Left ventricle myocardium superior (tissue), 1 donor: ENCODE results near the gene SLC35E4. TPM values are rescaled to one million over a fixed set of nuclear protein-coding genes. Genes with fewer than 3 reads are reported as not detected.
"Not testable (repeated sequence)": the region's sequence is repeated elsewhere in the genome, so short reads cannot be mapped to it uniquely, and the experiment has no call there.

Experiments used
- ATAC-seq: fragments of 200-7000 bp; cut with Tn5 transposase; one replicate; pipeline ENCODE4 v1.9.1; 2020; ENCODE audit warnings: mild to moderate bottlenecking, moderate library complexity
- DNase-seq: peaks from one replicate; pipeline ENCODE4 v3.0.0-alpha.2; 2020
- intact Hi-C: fragments of 100-400 bp; cut with micrococcal nuclease; formaldehyde crosslinking; loops from one replicate; pipeline ENCODE4 v1.11.0; 2022
- total RNA-seq: library from RNA; stranded (reverse); fragmentation: NEBNext Ultra II Directional; extraction: Animal tissue kit (Norgen Biotek cat#: 25700); gene quantifications from one replicate; pipeline ENCODE4 v1.2.1, GENCODE V29; 2021
- donor health status: DM: no; HTN: yes; CAD: no; lungs with severe emphysema.

SLC35E4 gene
- total RNA-seq, 1 donor from 2014 or later = 3.1 TPM

DNA sequence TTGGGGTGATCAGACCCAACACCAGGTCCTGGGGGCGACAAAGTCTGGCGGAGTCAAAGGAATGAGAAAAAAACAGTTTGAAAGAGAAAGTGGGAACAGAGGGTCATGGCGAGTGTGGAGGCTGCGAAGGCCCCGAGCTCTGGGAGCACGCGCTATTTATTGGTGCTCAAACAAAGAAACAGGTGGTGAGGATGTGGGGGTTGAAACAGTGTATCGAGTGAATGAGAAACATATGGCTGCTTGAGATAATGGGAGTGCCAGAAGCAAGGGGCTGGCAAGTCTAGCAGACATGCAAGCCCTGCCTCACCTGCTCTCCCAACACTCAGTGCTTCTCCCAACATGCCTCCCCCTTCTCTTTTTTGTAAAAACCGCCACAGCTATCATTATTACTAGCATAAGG lies 39.9 kb downstream of the SLC35E4 start:
- intact Hi-C loops = no loop called here
- ATAC-seq = no peak
- no peak for DNase-seq

DNA sequence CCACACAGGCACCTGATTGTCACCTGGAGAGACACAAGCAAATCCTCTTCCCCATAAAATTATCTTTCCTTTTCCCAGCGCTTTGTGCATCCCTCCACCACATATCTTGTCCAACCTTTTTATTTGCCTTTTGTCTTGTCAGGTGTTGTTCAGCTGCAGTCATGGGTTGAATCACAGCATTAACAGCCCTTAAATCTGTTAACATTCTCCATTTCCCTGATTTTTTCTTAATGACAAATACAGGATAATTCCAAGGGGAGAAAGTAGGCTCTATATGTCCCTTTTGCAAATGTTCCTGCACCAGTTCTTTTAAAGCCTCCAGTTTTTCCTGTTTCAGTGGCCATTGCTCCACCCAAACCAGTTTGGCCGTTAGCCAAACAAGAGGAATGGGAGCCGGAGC lies 41.0 kb downstream of the SLC35E4 start:
- DNase-seq, intact Hi-C loops, ATAC-seq: not testable (repeated sequence)

DNA sequence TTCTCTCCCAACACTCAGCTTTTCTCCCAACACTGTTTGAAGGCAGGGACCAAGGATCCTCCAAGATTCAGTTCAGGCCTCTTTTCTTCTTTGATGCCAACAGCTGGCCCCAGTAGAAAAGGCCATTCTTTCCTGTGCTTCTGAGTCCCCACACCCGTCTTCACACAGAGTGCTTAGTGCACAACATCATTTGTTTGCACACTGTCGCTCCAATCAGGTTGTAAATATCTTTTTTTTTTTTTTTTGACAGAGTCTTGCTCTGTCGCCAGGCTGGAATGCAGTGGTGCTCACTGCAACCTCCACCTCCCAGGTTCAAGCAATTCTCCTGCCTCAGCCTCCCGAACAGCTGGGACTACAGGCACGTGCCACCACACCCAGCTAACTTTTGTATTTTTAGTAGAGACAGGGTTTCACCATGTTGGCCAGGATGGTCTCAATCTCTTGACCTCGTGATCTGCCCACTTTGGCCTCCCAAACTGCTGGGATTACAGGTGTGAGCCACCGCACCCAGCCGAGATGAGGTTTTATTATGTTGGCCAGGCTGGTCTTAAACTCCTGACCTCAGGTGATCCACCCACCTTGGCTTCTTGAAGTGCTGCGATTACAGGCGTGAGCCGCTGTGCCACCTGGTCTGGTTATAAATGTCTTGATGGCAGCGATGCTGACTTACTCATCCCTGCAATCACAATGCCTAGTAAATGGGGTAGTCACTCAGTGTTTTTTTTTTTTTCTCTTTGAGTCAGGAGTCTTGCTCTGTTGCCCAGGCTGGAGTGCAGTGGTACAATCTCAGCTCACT lies 44.5 kb downstream of the SLC35E4 start:
- intact Hi-C loops, DNase-seq, ATAC-seq: not testable (repeated sequence)

DNA sequence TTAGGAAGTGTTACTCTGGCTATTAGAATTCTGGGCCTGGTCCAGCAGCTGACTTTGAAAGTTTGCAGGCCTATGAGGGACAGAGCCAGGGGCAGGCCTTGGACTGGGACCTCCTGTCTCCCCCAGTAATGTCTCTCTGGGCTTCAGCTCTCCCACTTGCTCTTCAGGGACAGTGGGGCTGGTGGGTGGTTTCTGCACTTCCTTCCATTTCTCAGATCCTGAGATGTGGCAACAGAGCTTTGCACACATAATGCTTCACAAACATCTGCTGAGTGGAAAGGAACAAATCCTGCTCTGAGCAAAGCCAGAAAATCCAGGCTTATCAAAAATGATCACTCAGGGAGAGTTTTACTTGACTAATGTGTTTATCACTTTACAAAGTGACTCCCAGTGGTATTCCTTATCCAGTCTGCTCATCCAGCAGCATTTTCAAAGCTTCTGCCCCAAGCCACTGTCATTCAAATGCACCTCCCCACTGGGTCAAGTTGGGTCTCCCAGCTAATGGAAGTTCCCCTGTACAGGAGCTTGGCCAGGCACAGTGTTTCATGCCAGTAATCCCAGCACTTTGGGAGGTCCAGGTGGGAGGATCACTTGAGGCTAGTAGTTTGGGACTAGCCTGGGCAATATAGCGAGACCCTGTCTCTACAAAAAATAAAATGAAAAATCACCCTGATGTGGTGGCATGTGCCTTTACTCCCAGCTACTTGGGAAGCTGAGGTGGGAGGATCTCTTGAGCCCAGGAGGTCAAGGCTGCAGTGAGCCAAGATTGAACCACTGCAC lies 45.6 kb downstream of the SLC35E4 start:
- DNase-seq (peak; percentile 36), ATAC-seq (peak; percentile 33)
- intact Hi-C loops = no loop called here

DNA sequence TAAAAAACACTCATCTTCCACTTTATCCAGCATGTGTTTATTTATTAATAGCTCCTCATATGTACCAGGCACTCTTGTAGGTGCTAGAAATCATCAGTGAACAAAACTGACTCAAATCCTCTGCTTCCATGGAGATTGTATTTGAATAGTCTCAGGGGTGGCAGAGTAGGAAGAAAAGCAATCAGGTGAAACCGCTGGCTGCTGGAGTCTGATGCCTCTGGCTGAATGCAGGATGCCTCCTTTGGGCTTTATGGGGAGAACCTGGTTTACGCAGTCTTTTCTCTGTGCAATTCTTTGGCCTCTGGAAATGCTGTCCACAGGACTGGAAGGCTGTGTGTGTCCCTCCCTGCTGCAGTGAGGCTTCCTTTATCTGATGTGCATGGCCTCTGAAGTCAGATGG lies 46.2 kb downstream of the SLC35E4 start:
- ATAC-seq (no peak), DNase-seq (no peak)
- intact Hi-C loops = no loop called here

DNA sequence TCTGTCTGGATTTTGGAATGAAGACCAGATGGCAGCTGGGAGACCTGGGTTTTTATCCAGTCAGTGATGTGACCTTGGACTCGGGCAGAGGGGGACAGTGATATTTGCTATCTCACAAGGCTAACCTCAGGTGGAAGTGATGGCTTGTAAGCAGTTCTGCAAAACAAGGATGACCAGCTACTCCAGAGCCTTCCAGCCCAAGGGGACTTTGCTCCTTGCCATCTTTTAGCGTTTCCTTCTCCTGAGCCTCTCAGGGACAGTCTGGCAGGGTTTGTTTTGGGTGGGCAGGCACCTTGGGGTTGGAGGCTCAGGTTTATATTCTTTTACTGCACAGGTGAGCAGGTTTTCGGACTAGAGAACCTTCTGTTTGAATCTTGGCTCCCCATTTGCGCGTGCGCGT lies 49.6 kb downstream of the SLC35E4 start:
- DNase-seq (no peak), ATAC-seq (no peak)
- intact Hi-C loops = no loop called here

DNA sequence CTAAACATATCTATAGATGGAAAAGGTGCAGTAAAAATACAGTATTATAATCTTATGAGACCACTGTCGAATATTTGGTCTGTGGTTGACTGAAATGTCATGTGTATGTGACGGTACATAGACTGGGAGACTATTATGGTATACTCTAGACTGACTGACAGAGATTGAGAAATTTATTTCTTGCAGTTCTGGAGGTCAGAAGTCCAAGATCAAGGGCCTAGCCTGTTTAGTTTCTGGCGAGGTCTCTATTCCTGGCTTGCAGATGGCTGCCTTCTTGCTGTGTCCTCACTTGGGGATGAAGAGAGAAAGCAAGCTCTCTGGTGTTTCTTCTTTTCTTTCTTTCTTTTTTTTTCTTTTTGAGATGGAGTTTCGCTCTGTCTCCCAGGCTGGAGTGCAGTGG lies 51.8 kb downstream of the SLC35E4 start:
- ATAC-seq (no peak), DNase-seq (no peak)
- intact Hi-C loops = no loop called here

DNA sequence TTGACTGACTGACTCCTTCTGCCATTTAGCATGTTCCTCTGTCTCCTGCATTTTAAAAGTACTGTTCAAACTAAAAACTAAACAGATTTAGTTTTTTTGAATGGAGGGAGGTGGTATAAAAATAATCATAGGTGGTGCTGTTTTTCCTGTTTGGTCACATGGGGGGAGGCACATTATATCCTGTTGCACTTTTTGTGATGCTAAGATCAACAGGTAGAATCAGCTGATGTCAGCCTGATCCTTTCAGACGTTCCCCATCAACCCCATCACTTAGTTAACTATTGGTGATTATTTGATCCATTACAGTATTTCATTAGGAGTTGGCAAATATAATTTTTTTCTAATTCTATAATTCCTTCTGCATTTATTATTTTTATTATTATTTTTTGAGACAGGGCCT lies 54.0 kb downstream of the SLC35E4 start:
- ATAC-seq (no peak), DNase-seq (no peak)
- intact Hi-C loops = no loop called here

DNA sequence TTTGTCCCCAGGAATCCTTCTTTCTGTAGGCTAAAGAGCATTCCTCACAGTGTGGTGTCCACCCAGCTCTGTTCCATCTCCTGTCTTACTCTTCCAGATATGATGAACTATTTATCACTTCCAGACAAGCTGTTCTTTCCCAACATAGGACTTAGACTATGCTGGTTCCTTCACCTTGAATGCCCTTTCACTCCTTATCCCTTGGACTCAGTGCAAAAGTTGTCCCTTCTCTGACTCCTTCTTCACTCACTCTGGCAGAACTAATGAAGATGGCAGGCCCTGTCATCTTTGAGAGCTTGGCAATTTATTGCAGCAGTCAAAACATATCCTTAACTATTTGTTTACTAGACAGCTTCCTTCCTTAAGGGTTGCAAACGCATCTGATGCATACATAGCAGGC lies 55.6 kb downstream of the SLC35E4 start:
- intact Hi-C loops = no loop called here
- DNase-seq (no peak), ATAC-seq (no peak)

DNA sequence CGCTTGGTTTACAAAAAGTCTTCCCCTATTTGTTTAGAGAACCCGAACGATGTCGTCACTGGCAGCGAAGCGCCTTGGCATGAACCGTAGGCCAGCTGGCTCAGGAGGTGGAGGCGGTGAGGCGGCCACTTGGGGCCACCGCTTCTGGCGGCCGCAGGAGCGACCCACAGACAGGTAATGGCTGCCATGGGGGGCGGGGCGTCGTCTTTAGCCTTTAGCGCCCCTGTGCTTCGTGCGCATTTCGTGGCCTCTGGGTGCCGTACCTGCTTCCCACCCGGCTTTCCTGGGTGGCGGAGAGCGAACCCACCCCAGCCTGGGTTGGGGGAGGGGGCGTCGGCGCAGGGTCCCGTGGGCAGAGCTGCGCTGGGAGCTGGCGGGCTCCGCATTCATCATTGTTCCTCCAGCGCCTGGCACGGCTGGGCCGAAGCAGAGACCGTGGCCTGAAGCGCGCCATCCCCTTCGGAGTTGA lies 58.6 kb downstream of the SLC35E4 start:
- intact Hi-C loops = no loop called here
- ATAC-seq (peak; percentile 76), DNase-seq (peak; percentile 69)

DNA sequence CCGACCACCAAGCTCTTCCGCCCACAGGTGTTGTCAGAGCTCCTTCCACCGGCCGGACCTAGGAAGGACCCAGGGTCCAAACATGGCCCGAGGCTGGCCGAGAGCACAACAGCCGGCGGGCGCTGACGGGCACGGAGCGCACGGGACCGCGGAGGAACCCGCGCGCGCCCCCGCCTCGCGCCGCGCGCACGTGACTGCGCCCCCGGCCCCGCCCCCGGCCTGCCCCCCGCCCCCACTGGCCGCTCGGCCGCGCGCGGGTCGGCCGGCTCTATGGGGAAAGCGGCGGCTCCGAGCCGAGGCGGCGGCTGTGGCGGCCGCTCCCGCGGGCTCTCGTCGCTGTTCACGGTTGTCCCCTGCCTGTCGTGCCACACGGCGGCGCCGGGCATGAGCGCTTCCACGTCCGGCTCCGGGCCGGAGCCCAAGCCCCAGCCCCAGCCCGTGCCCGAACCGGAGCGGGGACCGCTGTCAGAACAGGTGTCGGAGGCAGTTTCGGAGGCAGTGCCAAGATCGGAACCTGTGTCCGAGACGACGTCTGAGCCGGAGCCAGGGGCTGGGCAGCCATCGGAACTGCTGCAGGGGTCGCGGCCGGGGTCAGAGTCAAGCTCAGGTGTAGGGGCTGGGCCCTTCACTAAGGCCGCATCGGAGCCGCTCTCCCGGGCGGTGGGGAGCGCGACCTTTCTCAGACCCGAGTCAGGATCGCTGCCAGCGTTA lies 59.2 kb downstream of the SLC35E4 start, which contains the start of gene OSBP2:
Gene OSBP2, plus strand, starts transcription at position 235 of the 711 bp plus-strand sequence. Its CDS starts 36 bp downstream, at position 271.
- peak; percentile 85 for ATAC-seq
- peak; percentile 60 for DNase-seq
- intact Hi-C loops = no loop called here

DNA sequence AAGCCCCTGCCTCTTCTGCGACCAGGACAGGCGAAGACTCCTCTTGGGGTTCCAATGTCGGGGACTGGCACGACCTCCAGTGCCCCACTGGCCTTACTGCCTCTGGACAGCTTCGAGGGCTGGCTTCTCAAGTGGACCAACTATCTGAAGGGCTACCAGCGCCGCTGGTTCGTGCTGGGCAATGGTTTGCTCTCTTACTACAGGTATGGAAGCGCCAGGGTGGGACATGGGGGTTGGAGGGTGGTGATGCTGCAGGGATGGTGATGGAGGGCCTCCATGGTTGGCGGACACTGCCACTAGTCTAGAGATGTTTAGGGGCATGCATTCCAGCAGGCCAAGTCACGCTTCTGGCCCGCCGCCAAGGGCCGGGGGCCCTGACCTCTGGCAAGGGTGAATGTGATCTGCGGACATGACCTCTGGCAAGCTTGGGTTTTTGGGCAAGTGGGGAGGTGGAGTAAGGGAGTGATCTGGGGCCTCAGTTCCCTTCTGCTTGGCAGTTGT lies 59.8 kb downstream of the SLC35E4 start:
- DNase-seq (peak; percentile 30), ATAC-seq (no peak)
- intact Hi-C loops = no loop called here

DNA sequence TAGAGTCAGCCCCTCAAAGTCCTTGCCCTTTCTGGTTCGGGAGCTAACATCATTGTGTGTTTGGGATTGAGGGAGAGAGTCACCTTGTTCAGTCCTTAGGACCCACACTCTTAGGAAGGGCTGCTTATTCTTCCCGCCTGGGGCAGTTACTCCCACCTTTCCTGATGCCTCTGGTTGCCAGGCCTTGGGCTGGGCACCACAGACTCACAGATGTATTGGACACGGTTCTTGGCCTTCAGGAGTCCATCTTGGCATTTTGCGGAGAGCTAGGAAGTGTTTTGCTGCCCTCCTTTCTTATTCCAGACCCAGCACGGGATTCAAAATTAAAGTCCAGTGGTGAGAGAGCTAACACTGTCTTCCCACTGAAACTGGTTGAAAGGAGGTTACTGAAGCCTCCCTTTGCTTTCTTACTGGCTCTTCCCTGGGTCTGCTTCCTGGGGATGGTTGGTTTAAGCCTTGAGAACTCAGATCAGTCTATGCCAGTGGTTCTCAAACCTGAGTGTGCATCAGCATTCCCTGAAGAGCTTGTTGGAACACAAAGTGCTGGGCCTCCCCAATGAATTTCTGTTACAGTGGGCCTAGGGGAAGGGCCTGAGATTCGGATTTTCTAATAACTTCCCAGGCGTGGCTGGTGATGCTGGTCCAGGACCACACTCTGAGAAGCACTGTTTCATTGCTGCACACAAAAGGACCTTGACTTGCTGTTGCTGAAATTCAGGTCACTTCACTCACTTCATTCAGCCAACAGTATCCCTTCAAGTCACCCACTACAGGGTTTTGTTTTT lies 60.5 kb downstream of the SLC35E4 start:
- no peak for DNase-seq
- no peak for ATAC-seq
- intact Hi-C loops = no loop called here

Other genes with a start within 250 kb of the SLC35E4 start
- gene RNF215, start 248.4 kb upstream of the SLC35E4 start, total RNA-seq = 5.4 TPM
- 0.82 TPM for gene SEC14L2, start 238.8 kb upstream of the SLC35E4 start, total RNA-seq
- 16.3 TPM for gene MTFP1, start 210.0 kb upstream of the SLC35E4 start, total RNA-seq
- gene SEC14L3, start 163.8 kb upstream of the SLC35E4 start, total RNA-seq = not detected
- not detected for gene SEC14L4, start 130.1 kb upstream of the SLC35E4 start, total RNA-seq
- not detected for gene SEC14L6, start 89.0 kb upstream of the SLC35E4 start, total RNA-seq
- 0.57 TPM for gene GAL3ST1, start 61.1 kb upstream of the SLC35E4 start, total RNA-seq
- 21.6 TPM for gene PES1, start 43.9 kb upstream of the SLC35E4 start, total RNA-seq
- 14.6 TPM for gene TCN2, start 28.6 kb upstream of the SLC35E4 start, total RNA-seq
- gene DUSP18, start 32.1 kb downstream of the SLC35E4 start, total RNA-seq = 2.5 TPM
- gene OSBP2, start 59.1 kb downstream of the SLC35E4 start, total RNA-seq = 16.0 TPM